Tibial nerve (tissue), 4 donors: ENCODE results near the gene NKD1. TPM values are rescaled to one million over a fixed set of nuclear protein-coding genes. Genes with fewer than 3 reads are reported as not detected.

Source experiments
- DNase-seq, 2 donors: peaks; one replicate each; pipeline ENCODE4 v3.0.0-alpha.2; 2019; ENCODE audit warnings: low spot score in 2 of 2
- H3K27ac ChIP-seq, 4 donors: fragments of 200-600 bp; sonication (generic) in 3 of 4; one replicate each; pipeline ENCODE4 v1.5.1; 2017 to 2019; ENCODE audit warnings: mild to moderate bottlenecking in 1 of 4
- H3K27me3 ChIP-seq, 2 donors: fragments of 200-600 bp; sonication (generic) in 1 of 2; one replicate each; pipeline versions ENCODE4 v1.5.1 to v1.6.0; 2017 to 2019
- H3K36me3 ChIP-seq, 3 donors: fragments of 200-600 bp; sonication (generic); one replicate each; pipeline ENCODE4 v1.5.1; 2018 to 2019
- H3K4me1 ChIP-seq, 4 donors: fragments of 200-600 bp; sonication (generic) in 3 of 4; one replicate each; pipeline ENCODE4 v1.5.1; 2017 to 2019
- H3K4me3 ChIP-seq, 4 donors: fragments of 200-600 bp; sonication (generic) in 3 of 4; one replicate each; pipeline ENCODE4 v1.5.1; 2017 to 2019; ENCODE audit warnings: mild to moderate bottlenecking in 1 of 4, moderate library complexity in 1 of 4
- H3K9me3 ChIP-seq, 4 donors: fragments of 200-600 bp; sonication (generic) in 3 of 4; one replicate each; pipeline ENCODE4 v1.5.1; 2017 to 2019
- CTCF ChIP-seq, 5 experiments: fragments of 200-600 bp in 3 of 5; fragments of 450-650 bp in 2 of 5; sonication (generic) in 3 of 5; IDR thresholded peaks; one replicate each; pipeline ENCODE4 v1.5.1; 2016 to 2019; ENCODE audit warnings: antibody characterized with exemption in 5 of 5, mild to moderate bottlenecking in 3 of 5, moderate library complexity in 2 of 5
- EP300 ChIP-seq, 2 donors: sonication (generic); formaldehyde crosslinking; IDR thresholded peaks; one replicate each; pipeline ENCODE4 v1.6.1; 2017; ENCODE audit warnings: antibody characterized with exemption in 2 of 2, mild to moderate bottlenecking in 1 of 2
- POLR2A ChIP-seq, 2 donors: fragments of 450-650 bp; IDR thresholded peaks; one replicate each; pipeline ENCODE4 v1.6.1; 2017; ENCODE audit warnings: antibody characterized with exemption in 2 of 2, mild to moderate bottlenecking in 2 of 2, moderate library complexity in 2 of 2
- WGBS, 2 donors: methylation state at CpG; one replicate each; pipeline ENCODE4 v1.1.5; 2018; 5-methylcytosine and 5-hydroxymethylcytosine counted together
- total RNA-seq, 4 donors: library from RNA; depleted of rRNA; stranded (reverse); fragments of >200 nt; gene quantifications; one replicate each; pipeline ENCODE4 v1.1.0, GENCODE V29; 2016

Gene NKD1
- total RNA-seq, 4 donors from 2014 or later, result 20.1 to 92.4 (median 43.1) TPM

GRCh38 chr16:50601341-50601740 is 53.1 kb downstream of the NKD1 start:
- Histone ChIP-seq H3K27ac (peak overlapping the region in 2 of 4 donors; percentile 43 to 77), H3K4me3 (no peak overlapping the region), H3K9me3 (no peaks in the 10 kb centered on the region), H3K36me3 (no peaks in the 10 kb centered on the region), H3K27me3 (no peaks in the 10 kb centered on the region), H3K4me1 (peaks cover 0 to 48% (median 14%) of the 10 kb centered on the region in 4 donors)
- 91 to 92% methylated on average over 10 to 12 of the region's 12 CpGs for WGBS, 2 donors
- TF ChIP-seq EP300 (IDR thresholded peaks at IDR 0.05) (no peak), CTCF (IDR thresholded peaks at IDR 0.05) (no peak), POLR2A (IDR thresholded peaks at IDR 0.05) (no peak)
- no peak for DNase-seq

- Histone ChIP-seq H3K36me3 (no peaks in the 10 kb centered on the region), H3K27ac (peak overlapping the region; percentile 2 to 77 (median 36)), H3K27me3 (no peaks in the 10 kb centered on the region), H3K4me3 (no peak overlapping the region), H3K4me1 (peaks cover 0 to 48% (median 14%) of the 10 kb centered on the region in 4 donors), H3K9me3 (no peaks in the 10 kb centered on the region)
- no peak for TF ChIP-seq POLR2A (IDR thresholded peaks at IDR 0.05)
- no peak for TF ChIP-seq EP300 (IDR thresholded peaks at IDR 0.05)
- no peak for TF ChIP-seq CTCF (IDR thresholded peaks at IDR 0.05)
- WGBS, 2 donors, result 86 to 89% methylated on average over 5 of the region's 5 CpGs
- no peak for DNase-seq
Observed at GRCh38 chr16:50602126-50602525, 53.9 kb downstream of the NKD1 start.

GRCh38 chr16:50602531-50603205 is 54.5 kb downstream of the NKD1 start:
- WGBS, 2 donors, result 72 to 73% methylated on average over 13 to 14 of the region's 14 CpGs
- Histone ChIP-seq H3K9me3 (no peaks in the 10 kb centered on the region), H3K27me3 (no peaks in the 10 kb centered on the region), H3K36me3 (no peaks in the 10 kb centered on the region), H3K4me3 (no peak overlapping the region), H3K4me1 (peaks cover 0 to 48% (median 14%) of the 10 kb centered on the region in 4 donors), H3K27ac (peak overlapping the region in 3 of 4 donors; percentile 42 to 77 (median 77))
- no peak for DNase-seq
- TF ChIP-seq EP300 (IDR thresholded peaks at IDR 0.05), result no peak

GRCh38 chr16:50603206-50604064 is 55.2 kb downstream of the NKD1 start:
- no peaks in the 10 kb centered on the region for H3K27me3 ChIP-seq
- WGBS, 2 donors, result 31 to 44% methylated on average over 18 of the region's 18 CpGs
- no peaks in the 10 kb centered on the region for H3K36me3 ChIP-seq
- peak overlapping the region in 3 of 4 donors; percentile 42 to 77 (median 77) for H3K27ac ChIP-seq
- TF ChIP-seq POLR2A (IDR thresholded peaks at IDR 0.05) (no peak), CTCF (IDR thresholded peaks at IDR 0.05) (no peak), EP300 (IDR thresholded peaks at IDR 0.05) (no peak)
- no peak for DNase-seq
- no peak overlapping the region for H3K4me3 ChIP-seq
- H3K4me1 ChIP-seq, result peaks cover 0 to 48% (median 14%) of the 10 kb centered on the region in 4 donors
- H3K9me3 ChIP-seq, result no peaks in the 10 kb centered on the region

- H3K27ac ChIP-seq, result peak overlapping the region in 3 of 4 donors; percentile 42 to 77 (median 77)
- no peaks in the 10 kb centered on the region for H3K36me3 ChIP-seq
- TF ChIP-seq POLR2A (IDR thresholded peaks at IDR 0.05) (no peak), CTCF (IDR thresholded peaks at IDR 0.05) (no peak), EP300 (IDR thresholded peaks at IDR 0.05) (no peak)
- no peaks in the 10 kb centered on the region for H3K9me3 ChIP-seq
- no peaks in the 10 kb centered on the region for H3K27me3 ChIP-seq
- 77 to 91% methylated on average over 2 of the region's 2 CpGs for WGBS, 2 donors
- peaks cover 0 to 48% (median 14%) of the 10 kb centered on the region in 4 donors for H3K4me1 ChIP-seq
- DNase-seq, result no peak
- H3K4me3 ChIP-seq, result no peak overlapping the region
Observed at GRCh38 chr16:50604065-50604418, 55.8 kb downstream of the NKD1 start.
